Measurements from ENCODE around the gene CARTPT.

Gene CARTPT

DNA sequence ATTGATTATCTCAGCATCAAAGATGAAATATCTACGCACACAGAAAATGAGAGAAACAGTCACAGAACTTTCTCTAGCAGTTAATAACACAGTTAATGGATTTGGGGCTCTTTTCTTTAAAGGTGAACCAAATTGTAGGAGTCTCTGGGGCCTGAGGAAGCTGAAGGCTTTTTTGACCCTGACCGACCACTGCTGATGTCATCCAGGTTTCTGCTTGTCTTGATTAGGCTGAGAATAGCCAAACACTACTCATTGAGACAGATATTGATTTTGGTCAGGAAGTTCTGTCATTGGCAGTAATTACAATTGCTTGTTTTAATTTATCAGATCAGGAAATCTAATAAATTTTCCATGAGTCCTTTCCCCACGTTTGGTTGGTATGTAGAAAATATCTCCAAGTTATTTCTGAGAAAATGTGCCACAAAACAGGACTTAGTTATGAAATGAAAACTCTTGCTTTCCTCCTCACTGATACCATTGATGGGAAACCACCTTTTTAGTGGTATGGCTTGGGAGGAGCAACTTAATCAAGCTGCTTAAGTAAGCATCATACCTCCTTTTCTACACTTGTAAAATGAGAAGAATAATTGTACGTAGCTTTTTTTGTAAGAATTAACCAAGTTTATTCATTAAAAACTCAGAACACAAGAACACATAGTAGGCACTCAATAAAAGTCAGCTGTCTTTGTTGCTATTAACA is 19.7 kb downstream of the CARTPT start:
- DNase-seq = no peak

DNA sequence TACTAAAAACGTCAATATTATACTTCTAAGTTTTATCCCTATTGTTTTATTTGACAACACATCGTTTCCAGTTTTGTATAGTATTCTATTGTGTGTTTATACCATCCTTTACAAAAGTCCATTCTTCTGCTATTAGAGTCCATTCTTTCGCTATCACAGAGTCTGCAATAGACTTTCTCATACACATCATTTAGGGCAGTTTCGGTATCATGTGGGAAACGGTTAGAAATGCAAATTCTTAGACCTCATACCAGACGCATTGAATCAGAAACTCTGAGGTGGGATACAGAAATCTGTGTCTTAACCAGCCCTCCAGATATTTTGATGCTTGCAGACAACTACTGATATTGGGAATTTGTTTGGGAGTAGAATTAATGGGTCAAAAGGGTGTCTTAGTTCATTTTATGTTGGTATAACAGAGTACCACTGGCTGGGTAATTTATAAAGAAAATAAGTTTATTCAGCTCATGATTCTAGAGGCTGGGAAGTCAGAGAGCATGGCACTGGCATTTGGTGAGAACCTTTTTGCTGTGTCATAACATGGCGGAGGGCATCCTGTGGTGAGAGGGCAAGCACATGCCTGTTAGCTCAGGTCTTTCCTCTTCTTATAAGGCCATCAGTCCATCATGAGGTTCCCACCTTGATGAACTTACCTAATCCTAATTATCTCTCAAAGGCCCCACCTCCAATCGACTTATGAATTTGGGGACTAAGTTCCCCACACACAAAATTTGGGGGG is 21.1 kb downstream of the CARTPT start:
- DNase-seq = no peak

DNA sequence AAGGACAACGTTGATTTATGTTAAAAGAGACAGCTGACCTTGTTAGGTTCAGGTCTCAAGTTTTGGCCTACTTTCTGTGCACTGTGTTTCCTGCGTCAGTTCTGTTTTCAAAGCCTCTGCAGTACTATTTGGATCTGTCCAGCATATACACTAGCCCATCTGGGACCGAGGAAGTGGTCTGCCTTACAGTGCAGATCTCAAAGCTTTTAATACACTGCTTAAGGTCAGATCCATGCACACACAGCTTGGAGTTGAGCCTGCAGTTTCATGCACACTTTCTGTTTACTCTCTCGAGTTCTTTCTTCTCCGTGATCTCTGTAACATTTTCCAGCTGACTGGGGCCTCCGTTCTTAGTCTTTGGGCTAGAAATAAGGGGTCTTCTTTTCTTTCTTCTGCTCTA is 24.1 kb downstream of the CARTPT start:
- DNase-seq = no peak

DNA sequence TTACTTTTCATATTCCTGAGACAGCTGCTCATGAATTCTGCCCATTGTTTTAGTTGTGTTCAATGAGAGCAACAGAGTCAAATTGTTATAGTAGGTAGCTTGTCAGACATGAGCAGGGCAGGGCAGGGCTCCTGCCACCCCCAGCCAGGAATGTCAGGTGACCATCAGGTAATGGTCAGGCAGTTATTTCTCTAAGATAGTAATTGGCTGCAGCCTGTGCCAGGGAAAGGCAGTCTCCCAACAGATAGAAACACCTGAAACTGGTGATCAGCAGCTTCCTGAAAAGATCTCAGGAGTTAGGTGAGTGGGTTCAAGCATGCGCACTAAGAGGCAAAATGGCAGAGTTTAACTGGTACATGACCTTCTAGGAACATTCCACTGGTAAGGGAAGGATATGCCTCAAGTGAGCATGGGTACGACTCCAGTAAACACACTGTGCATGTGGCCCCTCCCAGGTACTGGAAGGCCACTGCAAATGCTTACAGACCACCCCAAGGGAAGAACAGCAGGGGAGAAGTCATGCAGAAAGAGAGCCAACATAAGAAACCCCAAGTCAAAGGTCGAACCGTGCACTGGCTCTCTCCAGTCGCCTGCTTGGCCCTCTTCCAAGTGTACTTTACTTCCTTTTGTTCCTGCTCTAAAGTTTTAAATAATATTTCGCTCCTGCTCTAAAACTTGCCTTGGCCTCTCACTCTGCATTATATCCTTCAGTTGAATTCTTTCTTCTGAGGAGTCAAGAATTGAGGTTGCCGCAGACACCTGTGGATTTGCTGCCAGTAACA is 25.1 kb downstream of the CARTPT start:
- no peak for DNase-seq

DNA sequence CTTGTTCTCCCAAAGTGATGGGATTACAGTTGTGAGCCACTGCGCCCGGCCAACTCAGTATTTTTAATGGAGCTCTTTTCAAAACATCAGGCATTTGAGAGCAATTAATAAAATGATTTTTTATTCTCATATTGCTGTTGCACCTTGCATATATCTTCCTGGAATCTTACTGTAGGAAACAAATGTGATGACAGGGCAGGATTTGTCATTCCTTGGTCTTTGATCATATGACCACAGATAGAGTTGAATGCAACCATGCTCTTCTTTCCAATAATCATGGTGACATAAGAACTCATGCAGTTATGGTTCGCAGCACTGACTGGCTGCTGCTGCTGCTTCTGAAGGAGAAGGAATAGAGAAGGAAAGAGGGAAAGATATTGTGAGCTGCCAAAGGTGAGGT is 28.1 kb downstream of the CARTPT start:
- no peak for DNase-seq

DNA sequence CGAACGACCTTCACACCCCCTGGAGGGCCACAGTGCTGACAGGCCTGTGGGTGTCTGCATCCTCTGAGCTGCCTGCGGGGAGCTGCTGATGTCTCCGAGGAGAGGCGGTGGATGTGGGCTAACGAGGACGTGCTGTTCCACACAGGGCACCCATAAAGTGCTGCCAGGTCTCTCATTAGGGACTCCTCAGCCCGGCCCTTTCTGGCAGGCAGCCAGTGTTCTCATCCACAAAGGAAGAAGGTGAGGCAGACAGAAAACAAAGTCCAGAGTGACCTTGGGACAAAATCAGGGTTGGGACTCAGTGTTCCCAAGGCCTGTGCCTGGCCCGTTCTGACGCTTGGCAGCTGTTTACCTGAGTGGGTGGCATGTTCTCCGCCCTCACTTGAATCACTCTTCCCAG is 29.3 kb downstream of the CARTPT start:
- DNase-seq = no peak

DNA sequence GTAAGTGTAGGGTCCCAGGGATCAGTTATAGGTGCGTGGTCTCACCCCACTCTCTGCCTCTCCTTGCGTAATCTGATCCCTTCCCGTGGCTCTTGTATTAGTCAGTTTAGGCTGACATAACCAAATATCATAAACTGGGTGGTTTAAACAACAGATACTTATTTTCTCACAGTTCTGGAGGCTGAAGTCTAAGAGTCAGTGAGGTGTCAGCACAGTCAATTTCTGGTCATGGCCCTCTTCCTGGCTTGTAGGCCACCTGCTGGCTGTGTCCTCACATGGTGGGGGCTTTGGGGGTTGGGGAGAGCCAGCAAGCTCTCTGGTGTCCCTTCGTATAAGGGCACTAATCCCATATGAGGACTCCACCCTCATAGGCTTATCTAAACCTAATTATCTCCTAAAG is 32.3 kb downstream of the CARTPT start:
- no peak for DNase-seq

DNA sequence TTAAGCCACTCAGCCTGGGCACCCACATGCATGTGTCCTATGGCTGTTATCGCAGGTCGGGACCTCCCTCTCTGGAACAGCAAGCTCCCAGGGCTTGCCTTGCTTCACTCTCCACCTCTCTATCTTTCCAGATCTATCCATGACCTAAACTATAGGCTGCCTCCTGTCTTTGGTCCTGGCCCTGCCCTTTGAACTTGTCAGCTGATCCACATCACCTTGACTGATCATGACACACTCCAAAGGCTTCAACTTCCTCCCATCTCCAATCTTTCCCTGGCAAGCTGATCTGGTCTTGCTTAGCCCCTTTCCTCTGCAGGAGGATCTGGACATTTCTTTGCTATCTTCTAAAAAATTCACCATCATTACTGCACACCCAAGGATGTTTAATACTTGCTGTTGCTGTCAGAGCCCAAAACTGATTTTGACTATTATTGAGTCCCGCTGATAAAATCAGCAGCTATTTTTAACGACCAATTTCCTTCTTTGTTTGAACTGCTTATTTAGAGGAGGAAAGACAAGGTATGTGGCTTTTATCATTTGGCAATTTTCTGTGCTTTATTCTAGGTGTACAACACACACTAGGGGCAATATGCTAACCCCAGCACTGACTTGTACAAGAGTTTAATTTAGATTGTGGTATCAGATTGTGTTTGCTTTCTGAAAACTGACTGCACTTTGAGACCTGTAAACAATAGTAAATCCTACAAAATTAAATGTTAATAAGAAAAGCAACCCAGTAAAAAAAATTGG is 33.5 kb downstream of the CARTPT start:
- DNase-seq = no peak

DNA sequence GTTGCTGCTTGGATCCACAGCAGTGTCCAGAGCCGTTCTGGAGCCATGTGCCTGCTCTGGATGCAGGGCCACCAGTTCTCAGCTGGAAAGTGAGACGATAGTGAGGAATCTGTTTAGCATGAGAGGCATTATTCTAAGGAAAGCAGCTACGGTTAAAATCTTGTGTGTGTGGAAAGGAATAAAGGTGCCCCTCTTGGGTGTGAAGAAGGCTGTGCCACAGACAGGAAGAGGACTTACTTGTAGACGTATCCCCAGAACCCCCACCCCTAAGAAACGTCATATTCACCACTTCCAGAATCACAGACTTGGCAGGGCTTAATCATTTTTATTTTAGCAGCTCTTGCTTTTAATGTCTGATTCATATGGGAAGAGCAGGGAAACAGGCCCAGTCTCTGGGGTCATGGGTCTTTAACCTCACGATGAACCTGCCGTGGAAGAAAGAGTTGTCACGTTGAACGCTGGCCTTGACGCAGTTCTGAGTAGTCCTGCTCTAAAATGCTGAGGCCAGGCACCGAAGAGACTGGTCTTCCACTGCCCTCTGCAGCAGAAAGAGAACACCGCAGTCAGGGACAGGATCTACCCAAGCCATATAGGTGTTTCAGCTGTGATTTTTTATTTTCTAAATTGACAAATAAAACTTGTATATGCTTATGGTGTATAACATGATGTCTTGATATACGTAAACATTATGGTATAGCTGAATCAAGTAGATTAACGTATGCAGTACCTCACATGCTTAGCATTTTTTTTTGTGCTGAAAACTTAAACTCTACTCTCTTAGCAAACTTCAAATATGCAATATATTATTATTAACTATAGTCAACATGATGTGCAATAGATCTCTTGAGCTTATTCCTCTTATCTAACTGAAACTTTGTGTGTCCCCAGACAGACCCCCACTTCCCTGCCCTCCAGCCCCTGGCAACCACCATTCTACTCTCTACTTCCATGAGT is 38.8 kb downstream of the CARTPT start:
- DNase-seq = peak in 4 of 6 experiments; percentile 4 to 43 (median 10)

DNA sequence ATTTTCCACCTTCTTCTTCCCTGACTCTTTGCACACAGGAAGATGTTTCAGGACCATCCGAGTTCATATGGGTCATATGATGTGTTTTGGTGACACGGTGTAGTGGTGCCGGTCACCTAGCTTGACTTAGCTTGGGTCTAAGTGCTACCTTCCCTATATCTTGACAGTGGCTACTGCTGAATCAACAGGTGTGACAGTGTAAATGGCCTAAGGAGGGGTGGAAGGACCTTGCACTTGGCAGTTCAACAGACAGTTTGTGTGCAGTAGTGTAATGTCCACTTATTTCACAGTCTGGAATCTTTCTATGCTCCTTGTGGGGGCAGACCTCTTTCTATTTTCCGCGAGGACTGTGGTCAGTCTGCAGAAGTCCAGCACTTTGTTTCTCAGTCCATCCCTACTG is 43.8 kb downstream of the CARTPT start:
- no peak for DNase-seq

DNA sequence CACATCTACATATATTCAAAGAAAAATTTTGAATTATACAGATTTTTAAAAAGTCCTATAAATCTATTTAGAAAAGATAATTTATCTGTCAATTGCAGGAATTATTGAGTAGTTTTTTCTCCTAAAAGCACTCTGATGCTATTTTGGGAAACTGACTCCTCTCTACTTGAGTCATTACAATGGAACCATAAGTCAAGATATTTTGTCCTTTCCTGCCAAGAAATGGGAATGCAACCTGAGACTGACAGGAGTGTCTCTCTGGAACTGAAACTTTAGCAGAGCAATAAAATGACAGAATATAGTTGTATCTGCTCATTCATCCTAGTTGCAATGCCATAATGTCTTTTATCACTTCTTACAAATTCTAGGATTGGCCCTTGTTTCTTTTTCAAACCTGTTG is 48.6 kb downstream of the CARTPT start:
- no peak for DNase-seq

DNA sequence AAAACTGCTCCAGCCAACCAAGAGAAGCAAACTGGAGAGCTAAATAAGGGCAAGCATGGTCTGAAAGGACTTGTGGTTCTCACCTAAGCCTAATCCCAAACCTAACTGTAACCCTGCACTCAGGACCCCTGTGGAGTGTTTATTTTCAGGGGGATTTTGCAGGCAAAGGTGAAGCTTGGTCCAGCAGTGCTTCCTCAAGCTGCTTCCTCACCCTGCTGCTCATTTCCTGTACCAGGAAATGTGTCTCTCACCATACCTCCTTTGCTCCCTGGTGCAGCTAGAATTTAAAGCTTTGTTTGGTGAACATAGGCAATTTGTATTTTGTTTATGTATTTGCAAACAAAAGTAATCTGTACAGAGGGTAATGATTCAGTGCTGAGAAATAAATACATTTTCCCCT is 50.2 kb downstream of the CARTPT start:
- DNase-seq = no peak

DNA sequence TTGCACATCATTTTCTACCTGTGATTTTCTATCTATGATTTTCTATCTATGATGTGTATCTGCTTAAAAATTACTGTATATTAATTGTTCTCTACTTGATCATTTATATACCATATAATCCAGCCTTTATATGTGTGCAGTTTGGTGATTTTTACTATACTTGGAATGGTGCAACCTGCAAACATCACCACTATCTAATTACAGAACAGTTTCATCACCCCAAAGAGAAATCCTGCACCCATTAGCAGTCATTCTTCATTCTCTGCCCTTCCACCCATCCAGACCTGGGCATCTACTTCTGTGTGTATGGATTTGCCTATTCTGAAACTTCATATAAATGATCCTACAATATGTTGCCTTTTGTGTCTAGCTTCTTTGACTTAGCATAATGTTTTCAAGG is 51.3 kb downstream of the CARTPT start:
- no peak for DNase-seq
